HL-60 (cell line): ENCODE data around the gene RSF1.
A peak's percentile ranks its signal among the peaks of the same experiment; 100 is the strongest.

Experiments
- DNase-seq, 2 experiments: peaks; one replicate each; pipeline ENCODE4 v3.0.0-alpha.2; 2010 to 2020; ENCODE audit warnings: low read depth in 1 of 2, low spot score in 1 of 2
- H3K27ac ChIP-seq: fragments of 250-450 bp; sonication (Bioruptor Pico); replicated peaks from 2 replicates; pipeline ENCODE4 v1.5.1; 2020; ENCODE audit warnings: mild to moderate bottlenecking, moderate library complexity
- H3K27me3 ChIP-seq: fragments of 250-450 bp; sonication (Bioruptor Pico); 2 replicates; pipeline ENCODE4 v1.5.1; 2021; ENCODE audit warnings: mild to moderate bottlenecking, moderate library complexity; ENCODE audit not compliant: insufficient read depth, poor library complexity, severe bottlenecking
- H3K4me3 ChIP-seq: replicated peaks from 2 replicates; pipeline ENCODE4 v1.5.1; 2011; ENCODE audit warnings: mild to moderate bottlenecking, control low read depth, low read length; ENCODE audit not compliant: insufficient read depth
- GABPA ChIP-seq: IDR thresholded peaks from 2 replicates; pipeline ENCODE4 v1.6.1; 2012; ENCODE audit warnings: low read depth
- POLR2AphosphoS5 ChIP-seq: IDR thresholded peaks from 2 replicates; pipeline ENCODE4 v1.6.1; 2012; ENCODE audit warnings: low read depth
- SPI1 ChIP-seq: IDR thresholded peaks from 2 replicates; pipeline ENCODE4 v1.6.1; 2012; ENCODE audit warnings: low read depth, mild to moderate bottlenecking, borderline replicate concordance
- TF ChIP-seq, protein P1 (sequence below): IDR thresholded peaks from one replicate; pipeline ENCODE4 v1.5.1; 2011; ENCODE audit warnings: low read length, control low read depth, inconsistent platforms; ENCODE audit not compliant: insufficient read depth
- TF ChIP-seq, protein P2 (sequence below): IDR thresholded peaks from 2 replicates; pipeline ENCODE4 v1.6.1; 2012; ENCODE audit warnings: low read depth; ENCODE audit not compliant: insufficient replicate concordance

RSF1 gene

DNA sequence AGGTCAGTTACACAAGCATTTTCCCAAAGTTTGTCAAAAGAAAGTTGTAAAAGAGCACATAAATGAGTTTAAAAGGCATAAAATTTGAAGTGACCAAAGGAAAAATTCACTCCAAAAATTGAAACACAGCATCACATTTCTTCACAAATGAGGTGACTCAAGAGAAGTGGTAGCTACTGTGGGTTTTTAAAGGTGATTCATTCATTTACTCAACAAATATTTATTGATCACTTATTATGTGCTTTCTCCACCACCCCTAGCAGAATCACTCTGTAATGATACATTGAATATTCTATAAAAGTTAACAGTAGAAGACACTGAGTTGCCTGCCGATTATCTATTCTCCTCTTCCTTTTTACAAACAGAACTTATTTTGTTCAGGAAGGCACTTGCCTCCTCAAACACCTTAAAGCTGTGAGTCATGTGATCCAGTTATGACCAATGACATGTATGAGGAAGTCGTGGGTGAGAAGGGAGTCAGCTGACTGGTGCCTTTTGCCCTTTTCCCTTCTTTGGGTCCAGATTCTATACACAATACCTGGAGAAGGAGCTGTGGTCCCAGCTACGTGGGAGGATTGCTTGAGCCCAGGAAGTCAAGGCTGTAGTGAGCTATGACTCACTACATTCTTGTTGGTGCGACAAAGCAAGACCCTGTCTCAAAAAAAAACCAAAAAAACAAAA, 115.2 kb downstream of the RSF1 start:
- Histone ChIP-seq H3K4me3 (no peak overlapping the region), H3K27me3 (no peaks in the 10 kb centered on the region), H3K27ac (no peak overlapping the region)
- peak; percentile 45 for DNase-seq
- TF ChIP-seq GABPA = no peak
- TF ChIP-seq, protein P1, sequence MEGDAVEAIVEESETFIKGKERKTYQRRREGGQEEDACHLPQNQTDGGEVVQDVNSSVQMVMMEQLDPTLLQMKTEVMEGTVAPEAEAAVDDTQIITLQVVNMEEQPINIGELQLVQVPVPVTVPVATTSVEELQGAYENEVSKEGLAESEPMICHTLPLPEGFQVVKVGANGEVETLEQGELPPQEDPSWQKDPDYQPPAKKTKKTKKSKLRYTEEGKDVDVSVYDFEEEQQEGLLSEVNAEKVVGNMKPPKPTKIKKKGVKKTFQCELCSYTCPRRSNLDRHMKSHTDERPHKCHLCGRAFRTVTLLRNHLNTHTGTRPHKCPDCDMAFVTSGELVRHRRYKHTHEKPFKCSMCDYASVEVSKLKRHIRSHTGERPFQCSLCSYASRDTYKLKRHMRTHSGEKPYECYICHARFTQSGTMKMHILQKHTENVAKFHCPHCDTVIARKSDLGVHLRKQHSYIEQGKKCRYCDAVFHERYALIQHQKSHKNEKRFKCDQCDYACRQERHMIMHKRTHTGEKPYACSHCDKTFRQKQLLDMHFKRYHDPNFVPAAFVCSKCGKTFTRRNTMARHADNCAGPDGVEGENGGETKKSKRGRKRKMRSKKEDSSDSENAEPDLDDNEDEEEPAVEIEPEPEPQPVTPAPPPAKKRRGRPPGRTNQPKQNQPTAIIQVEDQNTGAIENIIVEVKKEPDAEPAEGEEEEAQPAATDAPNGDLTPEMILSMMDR = no peak
- peak; percentile 50; the same call in 1 of the 2 replicates for TF ChIP-seq SPI1

DNA sequence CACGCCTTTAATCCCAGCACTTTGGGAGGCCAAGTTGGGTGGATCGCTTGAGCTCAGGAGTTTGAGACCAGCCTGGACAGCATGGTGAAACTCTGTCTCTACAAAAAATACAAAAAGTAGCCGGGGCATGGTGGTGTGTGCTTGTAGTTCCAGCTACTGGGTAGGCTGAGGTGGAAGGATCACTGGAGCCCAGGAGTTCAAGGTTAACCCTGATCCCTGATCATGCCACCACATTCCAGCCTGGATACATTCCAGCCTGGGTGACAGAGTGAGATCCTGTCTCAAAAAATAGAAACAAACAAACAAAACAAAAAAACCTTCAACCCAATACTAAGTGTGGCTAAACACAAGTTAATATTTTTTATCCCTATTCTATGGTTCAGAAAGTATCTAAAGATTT, 116.5 kb downstream of the RSF1 start:
- Histone ChIP-seq H3K27ac (no peak overlapping the region), H3K27me3 (no peaks in the 10 kb centered on the region), H3K4me3 (no peak overlapping the region)
- no peak for DNase-seq
- TF ChIP-seq, protein P1 = no peak
- no peak for TF ChIP-seq POLR2AphosphoS5
- TF ChIP-seq SPI1 = no peak

DNA sequence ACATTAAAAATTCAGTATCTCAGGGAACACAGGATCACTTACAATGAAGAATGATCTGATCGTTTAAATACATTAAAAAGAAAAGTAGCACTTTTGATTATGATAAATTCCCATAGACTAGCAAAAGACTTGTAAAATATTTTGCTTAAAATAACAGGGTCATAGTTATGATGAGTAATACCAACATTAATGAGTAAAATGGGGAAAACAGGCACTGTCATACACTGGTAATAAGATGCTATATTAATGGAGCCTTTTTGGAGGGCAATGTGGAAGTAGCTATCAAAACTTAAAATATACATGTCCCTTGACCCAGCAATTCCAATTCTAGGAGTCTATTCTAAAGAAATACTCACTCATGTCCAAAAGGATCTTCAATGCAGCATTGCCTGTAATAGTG, 121.1 kb downstream of the RSF1 start:
- no peak for TF ChIP-seq POLR2AphosphoS5
- TF ChIP-seq SPI1 = no peak
- TF ChIP-seq, protein P2, sequence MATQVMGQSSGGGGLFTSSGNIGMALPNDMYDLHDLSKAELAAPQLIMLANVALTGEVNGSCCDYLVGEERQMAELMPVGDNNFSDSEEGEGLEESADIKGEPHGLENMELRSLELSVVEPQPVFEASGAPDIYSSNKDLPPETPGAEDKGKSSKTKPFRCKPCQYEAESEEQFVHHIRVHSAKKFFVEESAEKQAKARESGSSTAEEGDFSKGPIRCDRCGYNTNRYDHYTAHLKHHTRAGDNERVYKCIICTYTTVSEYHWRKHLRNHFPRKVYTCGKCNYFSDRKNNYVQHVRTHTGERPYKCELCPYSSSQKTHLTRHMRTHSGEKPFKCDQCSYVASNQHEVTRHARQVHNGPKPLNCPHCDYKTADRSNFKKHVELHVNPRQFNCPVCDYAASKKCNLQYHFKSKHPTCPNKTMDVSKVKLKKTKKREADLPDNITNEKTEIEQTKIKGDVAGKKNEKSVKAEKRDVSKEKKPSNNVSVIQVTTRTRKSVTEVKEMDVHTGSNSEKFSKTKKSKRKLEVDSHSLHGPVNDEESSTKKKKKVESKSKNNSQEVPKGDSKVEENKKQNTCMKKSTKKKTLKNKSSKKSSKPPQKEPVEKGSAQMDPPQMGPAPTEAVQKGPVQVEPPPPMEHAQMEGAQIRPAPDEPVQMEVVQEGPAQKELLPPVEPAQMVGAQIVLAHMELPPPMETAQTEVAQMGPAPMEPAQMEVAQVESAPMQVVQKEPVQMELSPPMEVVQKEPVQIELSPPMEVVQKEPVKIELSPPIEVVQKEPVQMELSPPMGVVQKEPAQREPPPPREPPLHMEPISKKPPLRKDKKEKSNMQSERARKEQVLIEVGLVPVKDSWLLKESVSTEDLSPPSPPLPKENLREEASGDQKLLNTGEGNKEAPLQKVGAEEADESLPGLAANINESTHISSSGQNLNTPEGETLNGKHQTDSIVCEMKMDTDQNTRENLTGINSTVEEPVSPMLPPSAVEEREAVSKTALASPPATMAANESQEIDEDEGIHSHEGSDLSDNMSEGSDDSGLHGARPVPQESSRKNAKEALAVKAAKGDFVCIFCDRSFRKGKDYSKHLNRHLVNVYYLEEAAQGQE = no peak
- no peak for TF ChIP-seq GABPA
- TF ChIP-seq, protein P1 = no peak
- Histone ChIP-seq H3K27me3 (no peaks in the 10 kb centered on the region), H3K27ac (no peak overlapping the region), H3K4me3 (no peak overlapping the region)
- DNase-seq = no peak

DNA sequence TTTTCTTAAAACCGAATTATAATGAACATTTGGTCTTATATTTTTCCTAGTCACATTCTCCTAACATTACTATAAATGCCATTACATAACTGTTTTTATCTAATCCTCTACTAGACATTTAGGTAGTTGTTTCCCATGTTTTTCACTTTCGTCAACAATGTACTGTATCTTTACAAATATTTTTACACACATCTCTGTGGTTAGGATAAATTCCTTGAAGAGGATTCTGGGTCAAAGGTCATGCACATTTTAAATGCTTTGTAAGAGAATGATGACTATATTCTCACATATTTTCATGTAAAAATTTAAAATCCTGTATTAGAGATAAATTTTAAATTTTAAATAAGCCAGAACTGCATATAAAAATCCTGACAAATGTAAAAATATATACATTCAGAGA, 121.6 kb downstream of the RSF1 start:
- Histone ChIP-seq H3K27me3 (no peaks in the 10 kb centered on the region), H3K27ac (no peak overlapping the region), H3K4me3 (no peak overlapping the region)
- DNase-seq = no peak
- TF ChIP-seq POLR2AphosphoS5 = no peak
- no peak for TF ChIP-seq SPI1
- TF ChIP-seq, protein P2 = no peak
- TF ChIP-seq GABPA = no peak
- TF ChIP-seq, protein P1 = no peak
